Suppressor macrophage treated with lipopolysaccharide for 4 hours (primary cell): ENCODE data around the gene TM9SF4.

Experiments
- DNase-seq: peaks from one replicate; pipeline ENCODE4 v3.0.0-alpha.2; 2020

TM9SF4 gene

DNA sequence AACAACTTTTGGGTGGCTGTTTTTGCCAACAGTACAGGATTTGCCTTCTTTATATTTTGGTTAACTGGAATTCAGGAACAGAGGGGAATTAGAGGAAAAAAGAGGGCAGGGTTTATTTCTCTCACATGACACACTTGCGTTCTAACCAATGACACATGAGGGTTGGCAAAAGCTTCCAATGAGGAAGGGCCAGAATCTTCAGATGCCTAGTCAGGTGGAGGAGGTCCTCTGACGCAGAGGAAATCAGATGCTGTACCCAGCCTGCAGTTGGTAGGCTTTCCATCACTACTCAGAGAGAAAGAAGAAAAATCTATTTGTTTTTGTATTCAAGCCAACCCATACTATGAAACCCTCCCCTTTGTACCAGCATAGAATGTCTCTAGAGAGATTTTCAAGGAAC is 20.8 kb downstream of the TM9SF4 start:
- no peak for DNase-seq

DNA sequence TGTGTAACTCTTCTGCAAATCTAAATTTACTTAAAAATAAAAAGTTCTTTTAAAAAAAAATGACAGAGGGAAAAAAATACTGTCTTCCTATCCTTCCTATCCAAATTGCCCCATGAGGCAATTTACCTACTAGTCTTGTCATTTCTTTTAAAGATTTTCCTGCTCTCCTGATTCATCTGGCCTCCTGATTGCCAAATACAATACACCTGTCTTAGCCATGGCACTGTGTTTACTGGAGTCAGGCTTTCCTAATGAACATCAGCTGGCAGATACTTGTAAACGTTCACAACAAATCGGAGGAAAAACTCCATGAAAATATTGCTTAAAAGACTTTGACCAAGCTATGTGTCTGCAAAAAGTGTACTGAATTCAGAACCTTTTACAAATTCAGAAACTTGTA is 21.5 kb downstream of the TM9SF4 start:
- no peak for DNase-seq

DNA sequence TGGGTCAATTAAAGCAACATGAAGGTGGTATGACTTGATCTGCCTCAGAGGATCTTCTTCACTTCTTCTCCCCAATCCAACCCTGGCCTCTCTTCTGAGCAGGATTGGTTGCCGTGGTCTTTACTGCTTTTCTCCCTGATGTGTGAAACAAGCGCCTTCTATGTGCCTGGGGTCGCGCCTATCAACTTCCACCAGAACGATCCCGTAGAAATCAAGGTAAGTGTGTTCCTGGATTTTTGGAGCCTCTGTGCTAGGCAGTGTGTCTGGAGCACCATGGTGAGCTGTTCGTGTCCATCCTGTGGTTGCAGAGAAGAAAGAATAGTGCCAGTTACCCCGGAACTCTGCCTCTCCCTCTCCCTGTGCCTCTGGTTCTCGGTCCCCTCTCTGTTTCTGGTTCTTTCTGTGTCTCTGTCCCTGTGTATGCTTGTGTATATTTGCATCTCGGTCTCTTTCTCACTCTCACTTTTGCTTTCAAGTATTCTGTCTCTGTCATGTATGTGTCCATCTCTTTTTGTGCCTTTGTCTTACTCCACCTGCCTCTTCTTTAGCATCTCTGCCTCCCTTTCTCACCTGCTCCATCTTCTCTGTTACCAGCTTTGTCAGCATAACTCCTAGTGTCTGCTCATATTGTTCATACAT is 23.5 kb downstream of the TM9SF4 start:
- no peak for DNase-seq

DNA sequence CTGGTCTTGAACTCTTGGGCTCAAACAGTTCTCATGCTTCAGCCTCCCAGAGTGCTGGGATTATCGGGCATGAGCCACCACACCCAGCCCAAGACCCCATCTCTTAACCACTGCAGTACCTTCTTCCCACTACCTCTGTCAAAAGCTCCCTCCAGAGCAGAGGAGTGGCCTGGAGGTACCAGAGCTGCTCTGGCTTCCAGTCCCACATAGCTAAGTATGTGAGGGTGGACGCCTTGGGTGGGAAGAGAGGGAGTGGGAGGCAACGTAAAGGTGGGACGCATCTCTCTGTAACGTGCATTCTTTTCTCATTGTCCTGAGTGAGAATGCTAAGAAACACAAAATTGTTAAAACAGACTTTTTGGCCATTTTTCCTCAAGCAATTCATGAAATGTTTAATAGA is 24.5 kb downstream of the TM9SF4 start:
- no peak for DNase-seq

DNA sequence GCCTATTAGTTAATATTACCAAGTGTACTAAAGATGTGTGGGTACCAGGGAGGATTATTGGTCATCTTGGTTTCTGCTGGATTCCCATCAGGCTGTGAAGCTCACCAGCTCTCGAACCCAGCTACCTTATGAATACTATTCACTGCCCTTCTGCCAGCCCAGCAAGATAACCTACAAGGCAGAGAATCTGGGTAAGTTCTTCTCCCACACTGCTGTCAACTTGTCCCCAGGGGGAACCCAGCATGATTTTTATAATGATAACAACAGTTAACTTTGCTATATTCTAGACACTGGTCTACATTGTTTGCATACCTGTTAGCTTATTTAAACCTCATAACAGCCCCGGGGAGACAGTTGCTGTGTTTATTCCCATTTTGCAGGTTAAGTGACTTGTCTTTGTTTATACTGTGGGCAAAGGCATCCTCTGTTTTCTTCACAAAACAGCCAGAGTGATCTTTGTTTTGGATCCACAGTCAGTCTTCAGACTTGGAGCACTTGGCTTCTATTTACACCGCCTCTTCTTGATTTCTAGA is 26.5 kb downstream of the TM9SF4 start:
- DNase-seq = no peak

DNA sequence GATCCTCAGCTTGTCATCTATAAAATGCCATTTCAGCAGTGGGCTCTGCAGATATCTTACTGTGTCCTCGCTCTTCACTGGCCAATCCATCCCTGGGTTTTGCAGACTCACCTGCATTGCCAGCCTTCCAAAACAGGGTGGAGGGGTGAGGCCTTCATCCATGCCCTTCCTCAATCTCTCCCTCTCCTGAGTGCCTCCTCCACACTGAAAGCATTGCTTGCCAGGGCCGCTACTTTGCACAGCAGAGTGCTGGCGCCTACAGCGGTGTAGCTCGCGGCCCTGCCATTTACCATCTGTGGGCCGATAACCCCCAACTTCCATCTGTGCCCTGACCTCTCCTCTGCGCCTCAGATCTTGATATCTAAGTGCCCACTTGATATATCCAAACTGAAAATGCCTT is 29.4 kb downstream of the TM9SF4 start:
- no peak for DNase-seq

DNA sequence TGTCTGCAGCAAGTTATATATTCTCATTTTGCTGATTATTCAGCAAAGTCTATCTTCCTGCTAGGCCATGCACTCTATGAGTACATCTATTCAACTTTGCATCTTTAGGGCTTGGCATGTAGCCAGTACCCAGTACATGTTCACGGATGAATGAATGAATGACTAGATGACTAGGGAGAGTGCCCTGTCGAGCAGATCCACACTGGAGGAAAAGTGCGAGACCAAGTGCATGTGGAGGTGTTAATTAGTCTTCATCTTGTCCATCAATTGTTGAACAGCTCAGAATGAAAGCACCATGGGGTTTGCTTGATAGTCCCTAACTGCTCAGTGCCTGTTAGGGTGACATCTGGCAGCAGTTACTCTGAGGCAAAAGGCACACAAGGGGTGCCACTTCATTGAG is 30.4 kb downstream of the TM9SF4 start:
- no peak for DNase-seq

DNA sequence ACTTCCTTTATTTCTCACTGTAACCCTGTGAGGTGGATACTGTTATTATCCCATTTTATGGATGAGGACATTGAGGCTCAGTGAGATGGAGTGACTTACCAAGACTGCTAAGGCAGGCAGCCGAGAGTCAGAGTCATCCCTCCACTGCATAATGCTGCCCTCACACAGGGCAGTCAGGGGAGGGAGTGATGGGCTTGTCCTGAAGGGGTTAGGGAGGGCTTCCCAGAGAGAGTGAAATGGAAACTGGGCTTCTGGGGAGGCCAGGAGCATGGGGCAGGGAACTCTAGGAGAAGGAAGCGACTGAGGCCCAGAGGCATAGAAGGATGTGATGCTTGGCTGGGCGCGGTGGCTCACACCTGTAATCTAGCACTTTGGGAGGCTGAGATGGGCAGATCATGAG is 31.1 kb downstream of the TM9SF4 start:
- DNase-seq = no peak

DNA sequence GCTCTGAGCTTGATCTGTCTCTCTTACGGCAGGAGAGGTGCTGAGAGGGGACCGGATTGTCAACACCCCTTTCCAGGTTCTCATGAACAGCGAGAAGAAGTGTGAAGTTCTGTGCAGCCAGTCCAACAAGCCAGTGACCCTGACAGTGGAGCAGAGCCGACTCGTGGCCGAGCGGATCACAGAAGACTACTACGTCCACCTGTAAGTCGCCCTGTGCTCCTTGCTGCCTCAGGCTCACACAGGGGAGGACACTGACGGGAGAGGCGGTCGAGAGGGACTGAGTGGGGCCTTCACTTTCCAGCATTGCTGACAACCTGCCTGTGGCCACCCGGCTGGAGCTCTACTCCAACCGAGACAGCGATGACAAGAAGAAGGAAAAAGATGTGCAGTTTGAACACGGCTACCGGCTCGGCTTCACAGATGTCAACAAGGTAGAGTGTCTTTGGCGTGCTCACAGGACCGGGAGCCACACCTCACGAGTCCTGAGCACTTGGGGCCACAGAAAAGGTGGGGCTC is 32.0 kb downstream of the TM9SF4 start:
- no peak for DNase-seq

DNA sequence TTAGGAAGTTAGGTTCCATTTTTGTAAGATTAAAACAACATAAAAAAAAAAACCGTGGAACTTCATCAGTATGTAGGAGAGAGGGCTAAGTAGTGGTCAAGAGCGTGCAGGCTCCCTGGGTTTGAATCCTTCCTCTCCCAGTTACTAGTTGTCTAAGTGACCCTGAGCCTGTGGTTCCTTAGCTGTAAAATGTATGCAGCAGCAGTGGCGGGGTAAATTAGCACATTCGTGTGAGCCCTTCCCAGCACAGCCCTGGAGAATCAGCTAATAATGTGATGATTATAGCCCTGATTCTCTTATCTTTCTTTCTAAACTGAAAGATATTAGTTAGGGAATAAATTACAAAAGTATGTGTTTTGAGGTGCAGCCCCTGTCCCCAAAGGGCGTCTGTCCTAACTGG is 32.6 kb downstream of the TM9SF4 start:
- no peak for DNase-seq

DNA sequence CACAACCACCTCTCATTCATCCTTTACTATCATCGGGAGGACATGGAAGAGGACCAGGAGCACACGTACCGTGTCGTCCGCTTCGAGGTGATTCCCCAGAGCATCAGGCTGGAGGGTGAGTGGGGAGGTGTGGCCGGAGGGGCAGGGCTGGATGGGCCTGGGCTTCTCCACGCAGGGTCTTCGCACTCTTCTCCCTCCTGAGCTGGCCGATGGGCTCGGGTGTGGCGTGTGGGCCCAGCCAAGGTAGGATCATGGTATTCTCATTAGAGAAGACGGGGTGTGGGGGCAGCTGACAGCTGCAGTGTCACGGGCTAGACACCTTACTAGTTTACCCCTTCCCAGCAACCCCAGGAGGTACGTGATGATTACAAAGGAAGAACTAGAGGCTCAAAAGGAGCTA is 33.5 kb downstream of the TM9SF4 start:
- DNase-seq = no peak

DNA sequence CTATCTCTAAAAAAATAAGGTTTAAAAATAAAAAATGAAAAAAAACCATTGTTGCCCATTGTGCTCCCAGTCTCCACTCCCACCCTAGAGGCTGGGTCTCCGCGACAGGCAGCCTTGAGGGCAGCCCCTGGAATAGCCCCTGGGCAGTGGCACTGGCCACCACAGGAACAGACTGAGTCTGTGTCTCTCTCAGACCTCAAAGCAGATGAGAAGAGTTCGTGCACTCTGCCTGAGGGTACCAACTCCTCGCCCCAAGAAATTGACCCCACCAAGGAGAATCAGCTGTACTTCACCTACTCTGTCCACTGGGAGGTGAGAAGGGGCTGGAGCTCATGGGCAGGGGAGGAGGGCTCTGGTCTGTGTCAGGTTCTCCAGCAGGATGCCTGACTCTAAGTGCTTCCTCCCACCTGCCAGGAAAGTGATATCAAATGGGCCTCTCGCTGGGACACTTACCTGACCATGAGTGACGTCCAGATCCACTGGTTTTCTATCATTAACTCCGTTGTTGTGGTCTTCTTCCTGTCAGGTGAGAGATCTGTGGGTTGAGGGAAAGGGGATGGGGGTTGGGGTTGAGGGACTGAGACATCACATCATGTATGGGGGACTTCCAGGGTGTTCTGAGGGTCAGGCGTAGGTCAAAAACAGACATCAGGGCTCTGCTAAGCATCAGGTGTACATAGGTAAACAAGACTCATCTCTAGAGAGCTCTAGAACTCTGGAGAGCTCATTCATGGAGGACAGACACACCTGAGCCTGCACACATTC is 35.6 kb downstream of the TM9SF4 start:
- DNase-seq = no peak

DNA sequence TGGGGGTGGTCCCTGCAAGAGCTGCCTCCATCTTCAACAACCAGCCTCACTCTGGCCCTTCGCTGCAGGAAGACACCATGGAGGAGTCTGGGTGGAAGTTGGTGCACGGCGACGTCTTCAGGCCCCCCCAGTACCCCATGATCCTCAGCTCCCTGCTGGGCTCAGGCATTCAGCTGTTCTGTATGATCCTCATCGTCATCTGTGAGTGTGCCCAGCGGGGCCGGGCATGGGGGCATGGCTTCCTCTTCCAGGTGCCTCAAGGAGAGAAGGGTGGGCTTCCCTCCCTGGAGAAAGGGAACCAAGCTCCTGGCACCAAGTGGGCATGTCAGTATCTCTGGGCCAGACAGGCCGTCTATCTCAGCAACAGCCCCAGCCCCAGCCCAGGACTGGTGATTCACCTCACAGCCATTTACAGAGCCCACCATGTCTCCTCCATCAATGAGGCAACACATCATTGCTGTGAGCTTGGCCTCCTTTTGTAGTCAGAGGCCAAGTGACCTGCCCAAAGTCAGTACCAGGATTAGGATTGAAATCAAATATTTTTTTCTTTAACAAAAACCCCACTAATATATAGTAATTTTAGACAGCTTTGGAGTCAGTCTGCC is 40.2 kb downstream of the TM9SF4 start:
- DNase-seq = no peak

DNA sequence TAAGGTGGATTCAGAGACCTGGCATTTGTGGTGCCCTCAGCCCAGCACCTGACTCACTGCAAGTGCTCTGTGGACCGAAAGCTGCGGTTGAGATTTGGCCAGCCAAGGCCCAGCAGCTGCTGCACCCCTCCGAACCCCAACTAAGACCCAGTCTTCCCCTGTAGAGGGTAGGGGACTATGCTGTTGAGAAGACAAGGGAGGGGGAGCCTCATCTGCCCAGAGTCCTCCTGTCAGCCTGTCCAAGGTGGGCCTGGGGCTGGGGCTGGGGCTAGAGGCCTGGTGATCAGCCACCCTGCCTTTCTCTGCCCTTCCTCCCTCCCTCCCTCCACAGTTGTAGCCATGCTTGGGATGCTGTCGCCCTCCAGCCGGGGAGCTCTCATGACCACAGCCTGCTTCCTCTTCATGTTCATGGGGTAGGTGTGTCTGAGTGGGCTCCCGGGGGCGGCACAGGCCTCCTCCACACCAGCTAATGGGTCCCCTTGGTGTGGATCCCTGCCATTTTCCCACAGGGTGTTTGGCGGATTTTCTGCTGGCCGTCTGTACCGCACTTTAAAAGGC is 40.9 kb downstream of the TM9SF4 start:
- no peak for DNase-seq

DNA sequence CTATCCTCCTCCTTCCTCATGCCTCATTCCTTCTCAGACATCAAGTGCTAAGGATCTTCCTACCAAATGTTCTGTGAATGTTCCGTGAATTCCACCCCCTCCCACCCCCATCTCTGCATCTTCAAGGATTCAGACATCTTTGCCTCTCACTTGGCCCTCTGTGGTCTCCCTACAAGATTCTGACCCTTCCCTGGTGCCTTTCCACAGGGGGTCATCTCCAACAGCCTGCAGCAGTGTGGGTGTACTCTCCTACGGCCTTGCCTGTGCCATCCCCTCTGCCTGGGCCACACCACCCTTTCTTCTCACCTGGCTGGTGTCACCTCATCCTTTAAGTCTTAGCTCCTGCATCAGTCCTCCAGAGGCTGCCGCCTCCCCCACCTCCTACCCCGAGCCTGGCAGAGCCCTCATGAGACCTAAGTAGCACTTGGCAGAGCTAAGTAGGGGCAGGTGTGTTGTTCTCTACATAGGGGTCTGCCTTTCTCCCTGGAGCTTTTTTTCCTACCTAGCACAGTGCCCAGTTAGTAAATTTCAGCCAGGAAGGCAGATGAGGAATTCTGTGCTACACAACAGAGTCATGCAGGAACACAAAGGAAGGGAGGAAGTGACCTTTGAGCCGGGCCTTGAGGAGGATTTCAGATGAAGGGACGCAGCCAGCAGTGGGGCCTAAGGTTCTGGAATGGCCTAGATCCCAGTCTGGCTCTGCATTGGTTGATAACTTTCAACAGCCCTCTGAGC is 43.1 kb downstream of the TM9SF4 start:
- no peak for DNase-seq

DNA sequence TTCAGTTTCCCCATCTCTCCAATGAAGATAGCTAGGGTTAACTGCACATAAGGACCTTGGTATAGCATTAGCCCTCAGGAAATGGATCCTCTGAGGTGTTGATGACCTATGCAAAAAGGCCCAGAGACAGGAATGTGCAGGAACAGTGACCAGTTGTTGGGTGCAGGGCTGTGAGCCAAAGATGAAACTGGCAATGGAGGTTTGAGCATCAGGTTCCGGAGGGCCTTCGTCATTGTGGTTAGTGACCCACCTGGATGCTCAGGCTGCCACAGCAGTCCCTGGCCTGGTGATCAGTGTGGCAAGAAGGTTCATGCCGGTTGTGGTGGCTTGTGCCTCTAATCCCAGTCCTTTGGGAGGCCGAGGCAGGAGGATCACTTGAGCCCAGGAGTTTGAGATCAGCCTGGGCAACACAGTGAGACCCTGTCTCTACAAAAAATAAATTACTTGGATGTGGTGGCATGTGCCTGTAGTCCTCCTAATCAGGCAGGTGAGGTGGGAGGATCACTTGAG is 43.7 kb downstream of the TM9SF4 start:
- no peak for DNase-seq

DNA sequence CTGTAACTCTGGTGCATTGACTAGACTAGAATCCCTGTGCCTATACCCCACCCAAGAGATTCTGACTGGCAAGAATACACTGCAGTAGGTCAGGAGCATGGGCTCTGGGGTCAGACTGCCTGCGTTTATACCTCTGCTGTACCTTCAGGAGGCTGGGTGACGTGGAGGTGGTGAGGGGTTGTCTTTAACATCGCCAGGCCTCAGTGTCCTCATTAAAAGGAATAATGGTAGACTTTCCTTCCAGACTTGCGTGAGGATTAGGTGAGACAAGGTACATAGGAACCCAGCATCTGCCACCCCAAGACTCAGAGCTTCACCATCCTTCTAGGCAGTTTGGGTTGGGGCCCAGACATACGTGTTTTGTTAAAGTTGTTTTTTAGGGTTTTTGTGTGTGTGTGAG is 44.3 kb downstream of the TM9SF4 start:
- DNase-seq = no peak

DNA sequence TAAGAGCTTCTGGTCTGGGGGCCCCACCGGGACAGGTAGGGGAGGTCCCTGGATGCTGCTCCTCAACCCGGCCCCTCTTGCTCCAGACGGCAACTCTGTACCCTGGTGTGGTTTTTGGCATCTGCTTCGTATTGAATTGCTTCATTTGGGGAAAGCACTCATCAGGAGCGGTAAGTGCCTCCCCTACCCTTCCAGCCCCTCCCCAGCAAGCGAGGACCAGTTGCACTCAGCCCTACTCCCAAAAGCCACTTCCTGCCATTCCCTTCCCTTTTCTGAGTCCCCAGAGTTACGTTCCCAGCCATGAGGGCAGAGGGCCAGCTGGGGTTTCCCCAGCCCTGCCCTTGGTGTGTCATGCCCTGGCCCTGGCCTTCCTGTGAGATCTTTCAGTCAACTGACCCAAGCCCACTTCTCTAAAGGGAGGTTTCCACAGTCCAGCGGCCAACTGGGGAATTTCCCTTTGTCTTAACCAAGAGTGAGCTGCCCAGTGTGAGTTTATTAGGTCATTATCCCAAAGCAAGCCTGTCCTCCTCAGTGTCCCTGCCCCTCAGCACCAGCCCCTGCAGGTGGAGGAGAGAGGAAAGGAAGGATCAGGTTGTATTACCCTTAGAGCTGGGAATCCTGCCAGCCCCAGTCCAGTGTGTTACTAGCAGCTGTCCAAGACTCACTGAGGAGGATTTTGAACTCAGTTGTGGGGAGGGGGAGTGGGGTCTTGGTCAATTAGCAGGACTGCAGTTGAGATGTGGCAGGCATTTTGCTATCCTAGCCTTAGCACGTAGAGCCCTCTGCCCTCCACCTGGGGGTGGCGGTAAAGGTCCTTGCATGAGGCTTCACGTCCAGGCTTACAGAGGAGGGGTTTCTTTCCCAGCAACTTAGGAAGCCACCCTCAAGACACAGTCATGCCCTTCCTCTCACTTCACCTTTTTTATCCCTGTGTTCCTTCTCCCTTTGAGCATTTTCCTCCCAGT is 45.8 kb downstream of the TM9SF4 start:
- DNase-seq = peak; percentile 99

DNA sequence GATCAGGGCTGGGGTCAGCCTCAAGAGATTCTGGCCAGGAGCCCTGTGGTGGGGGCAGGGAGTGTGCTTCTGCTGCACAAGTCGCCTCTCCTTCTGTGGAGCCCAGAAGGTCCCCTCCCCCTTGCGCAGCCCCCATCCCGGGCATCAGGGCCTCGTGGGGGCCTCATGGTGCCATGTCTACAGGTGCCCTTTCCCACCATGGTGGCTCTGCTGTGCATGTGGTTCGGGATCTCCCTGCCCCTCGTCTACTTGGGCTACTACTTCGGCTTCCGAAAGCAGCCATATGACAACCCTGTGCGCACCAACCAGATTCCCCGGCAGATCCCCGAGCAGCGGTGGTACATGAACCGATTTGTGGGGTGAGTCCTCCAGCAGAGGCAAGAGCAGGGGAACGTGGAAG is 48.1 kb downstream of the TM9SF4 start:
- DNase-seq = no peak

DNA sequence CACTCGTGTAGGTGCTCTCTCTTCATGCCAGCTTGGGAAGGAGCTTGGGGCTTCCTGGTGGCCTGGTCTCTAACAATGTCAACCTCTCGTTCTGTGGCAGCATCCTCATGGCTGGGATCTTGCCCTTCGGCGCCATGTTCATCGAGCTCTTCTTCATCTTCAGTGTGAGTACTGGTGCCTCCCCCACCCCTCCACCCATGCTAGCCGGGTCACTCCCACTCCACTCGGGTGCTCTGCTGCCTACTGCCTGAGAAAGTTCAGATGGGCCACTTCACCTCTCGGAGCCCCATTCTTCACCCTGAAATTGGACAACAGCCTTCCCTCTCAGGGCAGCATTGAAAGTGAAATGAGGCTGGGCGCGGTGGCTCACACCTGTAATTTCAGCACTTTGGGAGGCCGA is 48.8 kb downstream of the TM9SF4 start:
- no peak for DNase-seq

DNA sequence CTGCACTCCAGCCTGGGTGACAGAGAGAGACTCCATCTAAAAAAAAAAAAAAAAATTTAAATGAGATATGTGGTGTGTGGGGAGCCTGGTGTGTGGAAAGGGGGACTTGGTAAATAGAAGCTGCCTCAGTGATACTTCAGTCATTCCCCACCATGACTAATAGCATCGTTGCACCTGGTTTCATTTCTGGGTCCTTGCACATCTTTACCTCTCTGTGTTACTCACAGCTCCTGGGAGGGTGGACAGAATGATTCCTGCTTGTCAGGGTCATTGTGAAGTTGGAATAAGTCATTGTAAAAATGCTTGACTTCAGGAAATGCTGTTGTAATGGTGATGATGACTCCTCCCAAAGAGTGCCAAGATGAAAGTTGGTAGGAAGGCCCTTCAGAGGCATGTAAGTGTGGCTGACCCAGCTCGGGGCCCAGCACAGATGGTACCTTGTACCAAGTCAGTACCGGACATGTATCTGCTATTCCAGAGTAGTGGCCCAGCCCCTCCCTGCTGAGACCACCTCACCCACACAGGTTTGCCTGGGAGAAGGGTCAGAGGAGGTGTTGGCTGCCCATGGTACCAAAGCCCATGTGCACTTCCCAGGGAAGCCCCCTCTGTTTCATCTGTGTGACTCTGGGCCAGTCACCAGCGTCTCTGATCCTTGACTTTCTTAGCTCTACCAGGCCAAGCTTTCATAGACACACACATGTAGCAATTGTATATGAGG is 49.6 kb downstream of the TM9SF4 start:
- DNase-seq = no peak
